ENCODE data around the gene BCL6B.
A peak's percentile ranks its signal among the peaks of the same experiment; 100 is the strongest.

The BCL6B gene

DNA sequence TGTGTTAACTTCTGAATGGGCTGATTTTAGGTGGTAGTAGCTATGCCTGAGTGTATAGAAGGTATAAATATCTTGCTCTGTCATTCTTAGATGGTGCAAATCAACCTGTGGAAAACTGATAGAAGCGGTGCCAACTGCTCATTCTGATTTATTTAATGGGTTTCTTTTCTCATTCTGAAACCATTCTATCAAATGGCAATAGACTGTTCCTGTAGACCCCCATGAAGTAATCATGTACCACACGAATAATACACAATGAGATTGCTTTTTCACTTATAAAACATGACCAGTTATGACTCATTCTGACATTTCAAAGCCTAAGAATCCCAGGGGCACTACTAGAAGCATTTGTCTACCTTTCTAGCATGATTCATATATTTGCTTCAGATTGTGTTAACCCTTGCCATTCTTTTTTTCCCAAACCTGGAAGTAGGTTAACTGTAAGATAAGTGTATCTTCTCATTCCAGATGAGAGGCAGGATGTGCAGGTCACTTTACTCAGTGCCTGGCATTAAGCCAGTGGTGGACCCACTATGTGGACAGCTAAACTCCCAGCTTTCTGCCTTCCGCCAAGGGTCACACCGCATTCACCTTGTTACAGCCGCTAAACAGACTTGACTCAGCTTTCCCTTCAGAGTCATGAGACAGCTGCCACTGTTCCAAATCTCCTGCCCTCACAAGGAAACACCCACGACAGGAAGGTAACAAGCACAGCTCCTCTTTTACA, 37.5 kb downstream of the BCL6B start:
- H3K27me3 ChIP-seq (ENCODE audit: control insufficient read depth in 1 of 2, insufficient read depth in 2 of 2, low read length in 2 of 2): no peaks in the 10 kb centered on the region
- no peaks in the 10 kb centered on the region for H3K4me1 ChIP-seq (ENCODE audit: control insufficient read depth in 1 of 2, insufficient read depth in 2 of 2, low read length in 2 of 2)
- no peaks in the 10 kb centered on the region for H3K36me3 ChIP-seq (ENCODE audit: control insufficient read depth in 1 of 2, insufficient read depth in 2 of 2, low read length in 2 of 2)
- no peaks in the 10 kb centered on the region for H3K9me3 ChIP-seq (ENCODE audit: control insufficient read depth in 1 of 2, low read length in 2 of 2)
- H3K4me3 ChIP-seq (ENCODE audit: low read depth in 1 of 2, low read length in 2 of 2): no peak overlapping the region
- no peak overlapping the region for H3K27ac ChIP-seq (ENCODE audit: low read depth, low read length)
- no peak overlapping the region for H3K9ac ChIP-seq (ENCODE audit: low read depth in 1 of 2, low read length in 2 of 2)

DNA sequence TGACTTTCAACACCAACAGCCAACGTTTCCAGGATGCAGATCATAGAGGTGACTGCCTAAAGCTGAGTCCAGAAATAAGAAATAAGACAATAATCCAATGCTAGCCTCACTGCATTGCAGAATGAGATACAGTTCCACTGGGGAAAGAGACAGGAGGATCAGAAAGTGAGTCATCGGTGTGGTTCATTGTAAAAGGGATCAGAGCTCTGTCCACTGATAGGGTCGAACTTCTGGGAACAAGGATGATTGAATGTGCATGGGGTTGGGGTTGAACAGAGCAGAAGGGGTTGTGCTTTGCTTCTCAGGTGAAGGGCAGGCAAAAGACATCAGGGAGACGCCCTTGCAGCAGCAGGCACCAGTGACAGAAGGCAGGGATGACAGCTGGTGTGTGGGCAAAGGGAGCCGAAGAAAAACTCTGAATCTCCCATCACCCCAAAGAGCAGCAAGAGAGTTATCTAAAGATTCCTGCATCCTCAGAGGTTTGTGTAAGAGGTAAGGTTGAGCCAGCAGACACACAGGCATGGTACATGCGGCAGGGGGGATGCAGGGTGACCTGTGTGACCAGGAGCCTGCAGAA, 40.8 kb downstream of the BCL6B start:
- H3K4me1 ChIP-seq (ENCODE audit: control insufficient read depth in 1 of 2, insufficient read depth in 2 of 2, low read length in 2 of 2): no peaks in the 10 kb centered on the region
- no peak overlapping the region for H3K4me3 ChIP-seq (ENCODE audit: low read depth in 1 of 2, low read length in 2 of 2)
- no peaks in the 10 kb centered on the region for H3K27me3 ChIP-seq (ENCODE audit: control insufficient read depth in 1 of 2, insufficient read depth in 2 of 2, low read length in 2 of 2)
- no peak overlapping the region for H3K9ac ChIP-seq (ENCODE audit: low read depth in 1 of 2, low read length in 2 of 2)
- H3K36me3 ChIP-seq (ENCODE audit: control insufficient read depth in 1 of 2, insufficient read depth in 2 of 2, low read length in 2 of 2): no peaks in the 10 kb centered on the region
- peaks cover 5 to 7% of the 10 kb centered on the region in 2 donors for H3K9me3 ChIP-seq (ENCODE audit: control insufficient read depth in 1 of 2, low read length in 2 of 2)
- no peak overlapping the region for H3K27ac ChIP-seq (ENCODE audit: low read depth, low read length)

DNA sequence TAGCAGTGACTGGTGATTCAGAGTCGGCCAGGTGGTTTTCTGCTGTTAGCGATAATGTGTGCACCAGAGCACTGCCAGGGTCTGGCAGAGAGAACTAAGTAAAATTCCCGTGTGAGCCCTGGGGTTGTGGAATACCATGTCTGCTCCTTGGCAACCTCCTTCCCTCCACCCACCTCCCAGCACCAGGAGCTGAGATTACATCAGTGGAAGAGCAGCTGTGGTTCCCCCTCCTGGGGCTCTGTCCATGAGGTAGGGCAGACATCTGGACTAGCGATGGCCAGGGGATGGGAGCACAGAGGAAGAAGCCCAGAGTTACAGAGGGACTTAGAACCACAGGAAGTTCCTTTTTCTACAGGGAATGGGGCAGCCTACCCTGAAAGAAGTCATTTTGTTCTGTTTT, 41.4 kb downstream of the BCL6B start:
- H3K9ac ChIP-seq (ENCODE audit: low read depth in 1 of 2, low read length in 2 of 2): no peak overlapping the region
- peaks cover 5 to 7% of the 10 kb centered on the region in 2 donors for H3K9me3 ChIP-seq (ENCODE audit: control insufficient read depth in 1 of 2, low read length in 2 of 2)
- H3K27me3 ChIP-seq (ENCODE audit: control insufficient read depth in 1 of 2, insufficient read depth in 2 of 2, low read length in 2 of 2): no peaks in the 10 kb centered on the region
- H3K36me3 ChIP-seq (ENCODE audit: control insufficient read depth in 1 of 2, insufficient read depth in 2 of 2, low read length in 2 of 2): no peaks in the 10 kb centered on the region
- no peak overlapping the region for H3K4me3 ChIP-seq (ENCODE audit: low read depth in 1 of 2, low read length in 2 of 2)
- no peak overlapping the region for H3K27ac ChIP-seq (ENCODE audit: low read depth, low read length)
- H3K4me1 ChIP-seq (ENCODE audit: control insufficient read depth in 1 of 2, insufficient read depth in 2 of 2, low read length in 2 of 2): no peaks in the 10 kb centered on the region

DNA sequence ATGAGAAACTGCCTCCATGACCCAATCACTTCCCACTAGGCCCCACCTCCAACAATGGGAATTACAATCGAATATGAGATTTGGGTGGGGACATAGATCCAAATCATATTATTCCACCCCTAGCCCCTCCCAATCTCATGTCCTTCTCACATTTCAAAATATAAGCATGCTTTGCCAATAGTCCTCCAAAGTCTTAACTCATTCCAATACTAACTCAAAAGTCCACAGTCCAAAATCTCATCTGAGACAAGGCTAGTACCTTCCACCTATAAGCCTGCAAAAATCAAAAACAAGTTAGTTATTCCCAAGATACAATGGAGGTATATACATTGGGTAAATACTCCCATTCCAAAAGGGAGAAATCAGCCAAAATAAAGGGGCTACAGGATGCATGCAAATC, 44.3 kb downstream of the BCL6B start:
- Histone ChIP-seq H3K9ac (ENCODE audit: low read depth in 1 of 2, low read length in 2 of 2) (no peak overlapping the region), H3K9me3 (ENCODE audit: control insufficient read depth in 1 of 2, low read length in 2 of 2) (peaks cover 5 to 7% of the 10 kb centered on the region in 2 donors)

DNA sequence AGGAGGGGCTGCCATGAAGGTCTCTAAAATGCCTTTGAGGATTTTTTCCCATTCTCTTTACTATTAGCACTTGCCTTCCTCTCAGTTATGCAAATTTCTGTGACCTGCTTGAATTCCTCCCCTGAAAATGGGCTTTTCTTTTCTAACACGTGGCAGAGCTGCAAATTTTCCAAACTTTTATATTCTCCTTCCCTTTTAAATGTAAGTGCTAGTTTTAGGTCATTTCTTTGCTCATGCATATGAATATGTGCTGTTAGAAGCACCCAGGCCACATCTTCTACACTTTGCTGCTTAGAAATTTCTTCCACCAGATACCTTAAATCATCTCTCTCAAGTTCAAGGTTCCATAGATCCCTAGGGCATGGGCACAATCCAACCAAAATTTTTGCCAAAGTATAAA, 45.4 kb downstream of the BCL6B start:
- peaks cover 5 to 7% of the 10 kb centered on the region in 2 donors for H3K9me3 ChIP-seq (ENCODE audit: control insufficient read depth in 1 of 2, low read length in 2 of 2)
- H3K27ac ChIP-seq (ENCODE audit: low read depth, low read length): no peak overlapping the region
- H3K27me3 ChIP-seq (ENCODE audit: control insufficient read depth in 1 of 2, insufficient read depth in 2 of 2, low read length in 2 of 2): no peaks in the 10 kb centered on the region
- no peaks in the 10 kb centered on the region for H3K36me3 ChIP-seq (ENCODE audit: control insufficient read depth in 1 of 2, insufficient read depth in 2 of 2, low read length in 2 of 2)
- no peak overlapping the region for H3K9ac ChIP-seq (ENCODE audit: low read depth in 1 of 2, low read length in 2 of 2)
- no peak overlapping the region for H3K4me3 ChIP-seq (ENCODE audit: low read depth in 1 of 2, low read length in 2 of 2)
- H3K4me1 ChIP-seq (ENCODE audit: control insufficient read depth in 1 of 2, insufficient read depth in 2 of 2, low read length in 2 of 2): no peaks in the 10 kb centered on the region

More for the DNA sequence above, 44.3 kb downstream of the BCL6B start:
- Histone ChIP-seq H3K36me3 (ENCODE audit: control insufficient read depth in 1 of 2, insufficient read depth in 2 of 2, low read length in 2 of 2) (no peaks in the 10 kb centered on the region), H3K4me1 (ENCODE audit: control insufficient read depth in 1 of 2, insufficient read depth in 2 of 2, low read length in 2 of 2) (no peaks in the 10 kb centered on the region), H3K27me3 (ENCODE audit: control insufficient read depth in 1 of 2, insufficient read depth in 2 of 2, low read length in 2 of 2) (no peaks in the 10 kb centered on the region), H3K27ac (ENCODE audit: low read depth, low read length) (no peak overlapping the region), H3K4me3 (ENCODE audit: low read depth in 1 of 2, low read length in 2 of 2) (no peak overlapping the region)

DNA sequence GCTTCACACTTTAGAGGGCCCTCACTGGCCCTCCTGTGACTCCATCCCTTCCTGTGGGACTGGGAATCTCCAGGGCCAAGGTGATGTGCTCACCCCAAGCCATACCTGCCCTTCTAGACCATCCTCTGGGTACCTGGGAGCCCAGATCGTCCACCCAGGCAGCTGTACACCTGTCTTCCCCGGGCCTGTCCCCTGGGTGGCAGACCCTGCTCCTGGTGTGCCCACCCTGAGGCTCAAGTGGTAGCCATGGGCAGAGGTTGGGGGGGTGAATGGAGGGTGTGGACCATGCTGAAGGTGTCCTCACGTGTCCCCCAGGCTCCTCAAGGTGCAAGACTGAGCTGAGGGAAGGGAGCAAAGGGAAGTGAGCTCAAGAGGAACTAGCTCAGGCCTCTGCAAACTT, 47.9 kb downstream of the BCL6B start:
- Histone ChIP-seq H3K4me3 (ENCODE audit: low read depth in 1 of 2, low read length in 2 of 2) (no peak overlapping the region), H3K27ac (ENCODE audit: low read depth, low read length) (no peak overlapping the region), H3K9ac (ENCODE audit: low read depth in 1 of 2, low read length in 2 of 2) (no peak overlapping the region), H3K4me1 (ENCODE audit: control insufficient read depth in 1 of 2, insufficient read depth in 2 of 2, low read length in 2 of 2) (no peaks in the 10 kb centered on the region), H3K36me3 (ENCODE audit: control insufficient read depth in 1 of 2, insufficient read depth in 2 of 2, low read length in 2 of 2) (no peaks in the 10 kb centered on the region), H3K27me3 (ENCODE audit: control insufficient read depth in 1 of 2, insufficient read depth in 2 of 2, low read length in 2 of 2) (no peaks in the 10 kb centered on the region), H3K9me3 (ENCODE audit: control insufficient read depth in 1 of 2, low read length in 2 of 2) (peaks cover 5 to 7% of the 10 kb centered on the region in 2 donors)

DNA sequence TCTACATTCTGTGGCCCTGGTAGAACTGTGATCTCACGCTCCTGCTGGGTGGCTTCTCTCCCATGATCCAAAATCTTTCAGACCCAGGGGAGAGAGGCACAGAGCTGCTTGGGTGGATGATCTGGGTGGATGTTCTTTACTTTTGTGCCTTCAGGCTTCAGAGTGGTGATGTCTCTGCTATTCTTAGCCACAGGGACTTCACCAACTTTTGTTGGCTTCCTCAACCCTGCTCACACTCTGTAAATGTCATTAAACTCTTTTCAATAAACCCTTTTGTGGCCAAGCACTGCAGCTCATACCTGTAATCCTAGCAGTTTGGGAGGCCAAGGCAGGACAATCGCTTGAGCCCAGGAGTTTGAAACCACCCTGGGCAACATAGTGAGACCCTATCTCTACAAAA, 49.6 kb downstream of the BCL6B start:
- no peak overlapping the region for H3K9ac ChIP-seq (ENCODE audit: low read depth in 1 of 2, low read length in 2 of 2)
- no peak overlapping the region for H3K27ac ChIP-seq (ENCODE audit: low read depth, low read length)
- H3K4me1 ChIP-seq (ENCODE audit: control insufficient read depth in 1 of 2, insufficient read depth in 2 of 2, low read length in 2 of 2): no peaks in the 10 kb centered on the region
- H3K36me3 ChIP-seq (ENCODE audit: control insufficient read depth in 1 of 2, insufficient read depth in 2 of 2, low read length in 2 of 2): no peaks in the 10 kb centered on the region
- peaks cover 5 to 7% of the 10 kb centered on the region in 2 donors for H3K9me3 ChIP-seq (ENCODE audit: control insufficient read depth in 1 of 2, low read length in 2 of 2)
- no peak overlapping the region for H3K4me3 ChIP-seq (ENCODE audit: low read depth in 1 of 2, low read length in 2 of 2)
- no peaks in the 10 kb centered on the region for H3K27me3 ChIP-seq (ENCODE audit: control insufficient read depth in 1 of 2, insufficient read depth in 2 of 2, low read length in 2 of 2)

DNA sequence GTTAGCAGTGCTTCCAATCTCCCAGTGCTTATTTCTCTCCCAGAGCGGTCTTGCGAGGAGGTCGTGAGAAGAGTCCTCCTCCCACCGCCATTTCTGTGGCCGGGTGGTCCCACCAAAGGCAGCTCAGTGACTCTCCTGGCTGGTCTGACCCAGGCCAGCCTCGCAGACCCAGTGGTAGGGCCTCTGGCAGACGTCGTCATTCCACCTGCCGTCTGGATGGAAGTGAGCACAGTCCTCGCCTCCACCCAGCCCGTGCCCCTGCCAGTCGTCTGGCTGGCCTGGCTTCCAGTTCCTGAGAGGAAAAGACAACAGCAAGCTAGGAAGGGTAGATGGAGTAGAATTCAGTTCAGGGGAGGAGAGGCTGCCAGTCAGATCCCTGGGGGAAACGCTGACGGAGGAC, 52.1 kb downstream of the BCL6B start:
- H3K4me1 ChIP-seq (ENCODE audit: control insufficient read depth in 1 of 2, insufficient read depth in 2 of 2, low read length in 2 of 2): no peaks in the 10 kb centered on the region
- H3K9me3 ChIP-seq (ENCODE audit: control insufficient read depth in 1 of 2, low read length in 2 of 2): no peaks in the 10 kb centered on the region
- H3K9ac ChIP-seq (ENCODE audit: low read depth in 1 of 2, low read length in 2 of 2): no peak overlapping the region
- no peaks in the 10 kb centered on the region for H3K36me3 ChIP-seq (ENCODE audit: control insufficient read depth in 1 of 2, insufficient read depth in 2 of 2, low read length in 2 of 2)
- no peak overlapping the region for H3K27ac ChIP-seq (ENCODE audit: low read depth, low read length)
- H3K4me3 ChIP-seq (ENCODE audit: low read depth in 1 of 2, low read length in 2 of 2): no peak overlapping the region
- no peaks in the 10 kb centered on the region for H3K27me3 ChIP-seq (ENCODE audit: control insufficient read depth in 1 of 2, insufficient read depth in 2 of 2, low read length in 2 of 2)

DNA sequence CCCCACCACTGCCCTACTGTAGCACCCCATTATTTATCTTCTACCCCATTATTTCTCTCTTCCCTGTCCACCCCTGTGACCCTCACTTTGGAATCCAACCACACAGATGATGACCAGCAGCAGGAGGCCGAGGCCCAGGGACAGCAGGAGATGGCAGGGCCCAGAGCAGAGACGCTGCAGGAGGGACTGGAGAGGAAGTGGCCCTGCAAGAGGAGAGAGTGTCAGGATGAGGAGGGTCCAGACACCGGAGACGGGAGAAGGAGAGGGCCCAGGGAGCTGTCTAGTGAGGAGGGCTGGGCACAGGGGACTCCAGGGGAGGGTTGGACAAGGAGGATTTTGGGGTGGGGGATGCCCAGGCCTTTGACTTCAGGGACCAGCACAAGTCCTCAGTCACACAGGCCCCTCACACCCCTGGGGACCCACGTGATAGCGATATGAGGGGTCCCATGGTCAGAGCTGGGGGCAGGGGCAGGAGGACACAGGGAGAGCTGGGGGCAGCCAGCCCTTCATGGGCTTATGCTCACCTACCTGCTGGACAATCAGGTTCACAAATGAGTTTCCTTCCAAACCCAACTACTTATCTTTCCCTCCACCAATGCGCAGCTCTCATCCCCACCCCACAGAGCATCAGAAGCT, 55.2 kb downstream of the BCL6B start:
- no peaks in the 10 kb centered on the region for H3K4me1 ChIP-seq (ENCODE audit: control insufficient read depth in 1 of 2, insufficient read depth in 2 of 2, low read length in 2 of 2)
- H3K9me3 ChIP-seq (ENCODE audit: control insufficient read depth in 1 of 2, low read length in 2 of 2): no peaks in the 10 kb centered on the region
- H3K27ac ChIP-seq (ENCODE audit: low read depth, low read length): no peak overlapping the region
- H3K27me3 ChIP-seq (ENCODE audit: control insufficient read depth in 1 of 2, insufficient read depth in 2 of 2, low read length in 2 of 2): no peaks in the 10 kb centered on the region
- H3K36me3 ChIP-seq (ENCODE audit: control insufficient read depth in 1 of 2, insufficient read depth in 2 of 2, low read length in 2 of 2): no peaks in the 10 kb centered on the region
- no peak overlapping the region for H3K9ac ChIP-seq (ENCODE audit: low read depth in 1 of 2, low read length in 2 of 2)
- H3K4me3 ChIP-seq (ENCODE audit: low read depth in 1 of 2, low read length in 2 of 2): no peak overlapping the region

DNA sequence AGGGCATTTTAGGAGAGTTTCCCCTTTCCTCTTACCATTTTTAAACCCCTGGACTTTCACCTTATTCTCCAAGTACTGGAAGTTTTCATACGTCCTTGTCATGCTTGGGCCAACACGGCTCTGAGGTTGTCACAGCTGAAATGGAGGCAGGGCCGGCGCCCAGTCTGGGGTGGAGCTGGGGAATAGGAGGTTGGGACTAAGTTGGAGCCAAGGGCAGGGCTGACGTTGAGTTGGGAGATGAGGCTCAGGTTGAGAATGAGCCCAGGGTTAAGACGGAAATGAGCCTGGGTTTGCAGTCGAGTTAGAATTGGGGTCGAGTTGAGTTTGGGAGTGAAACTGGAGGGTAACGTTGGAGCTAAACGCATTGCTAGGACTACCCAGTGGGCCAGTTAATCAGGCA, 55.9 kb downstream of the BCL6B start:
- Histone ChIP-seq H3K9me3 (ENCODE audit: control insufficient read depth in 1 of 2, low read length in 2 of 2) (no peaks in the 10 kb centered on the region), H3K9ac (ENCODE audit: low read depth in 1 of 2, low read length in 2 of 2) (no peak overlapping the region), H3K27me3 (ENCODE audit: control insufficient read depth in 1 of 2, insufficient read depth in 2 of 2, low read length in 2 of 2) (no peaks in the 10 kb centered on the region), H3K4me3 (ENCODE audit: low read depth in 1 of 2, low read length in 2 of 2) (peak overlapping the region in 1 of 2 donors; percentile 28), H3K36me3 (ENCODE audit: control insufficient read depth in 1 of 2, insufficient read depth in 2 of 2, low read length in 2 of 2) (no peaks in the 10 kb centered on the region), H3K4me1 (ENCODE audit: control insufficient read depth in 1 of 2, insufficient read depth in 2 of 2, low read length in 2 of 2) (no peaks in the 10 kb centered on the region), H3K27ac (ENCODE audit: low read depth, low read length) (no peak overlapping the region)
